Stimulated activated CD8-positive, alpha-beta memory T cell treated with anti-CD3 and anti-CD28 coated beads, Interleukin-12 subunit alpha, Interleukin-12 subunit beta, amount 100 ng/mL, for 1 hour (primary cell): Measurements from ENCODE around the gene FBXO5.

Experiments
- DNase-seq: peaks from one replicate; pipeline ENCODE4 v3.0.0-alpha.2; 2020; ENCODE audit warnings: low read depth

The FBXO5 gene

GRCh38 chr6:152950240-152950639 lies 32.6 kb downstream of the FBXO5 start:
- no peak for DNase-seq

- no peak for DNase-seq
Observed at GRCh38 chr6:152948150-152948768, 34.6 kb downstream of the FBXO5 start.

GRCh38 chr6:152946995-152947394 lies 35.8 kb downstream of the FBXO5 start:
- no peak for DNase-seq

GRCh38 chr6:152946484-152946883 lies 36.4 kb downstream of the FBXO5 start:
- DNase-seq, result no peak

- DNase-seq, result no peak
Observed at GRCh38 chr6:152943260-152943897, 39.5 kb downstream of the FBXO5 start.

GRCh38 chr6:152942319-152942869 lies 40.4 kb downstream of the FBXO5 start:
- DNase-seq, result no peak

- DNase-seq, result no peak
Observed at GRCh38 chr6:152941746-152942145, 41.1 kb downstream of the FBXO5 start.

- no peak for DNase-seq
Observed at GRCh38 chr6:152932865-152933264, 50.0 kb downstream of the FBXO5 start.

- DNase-seq, result no peak
Observed at GRCh38 chr6:152922706-152923105, 60.1 kb downstream of the FBXO5 start.
